OCI-LY3 (cell line): ENCODE data around the gene HTT.
A peak's percentile ranks its signal among the peaks of the same experiment; 100 is the strongest.

ENCODE experiments used
- EZH2phosphoT487 ChIP-seq: fragments of 200-600 bp; shearing (Covaris generic); IDR thresholded peaks from 2 replicates; pipeline ENCODE4 v1.6.1; 2018; ENCODE audit warnings: antibody characterized with exemption, mixed run types, low read depth
- TF ChIP-seq, protein P1 (sequence below): fragments of 200-600, 300-600 bp; sonication (generic); IDR thresholded peaks from 2 replicates; pipeline ENCODE4 v1.5.1; 2014; ENCODE audit warnings: antibody characterized with exemption, low read length, low read depth

GRCh38 chr4:3145234-3145924, 70.9 kb downstream of the HTT start:
- TF ChIP-seq, protein P1, sequence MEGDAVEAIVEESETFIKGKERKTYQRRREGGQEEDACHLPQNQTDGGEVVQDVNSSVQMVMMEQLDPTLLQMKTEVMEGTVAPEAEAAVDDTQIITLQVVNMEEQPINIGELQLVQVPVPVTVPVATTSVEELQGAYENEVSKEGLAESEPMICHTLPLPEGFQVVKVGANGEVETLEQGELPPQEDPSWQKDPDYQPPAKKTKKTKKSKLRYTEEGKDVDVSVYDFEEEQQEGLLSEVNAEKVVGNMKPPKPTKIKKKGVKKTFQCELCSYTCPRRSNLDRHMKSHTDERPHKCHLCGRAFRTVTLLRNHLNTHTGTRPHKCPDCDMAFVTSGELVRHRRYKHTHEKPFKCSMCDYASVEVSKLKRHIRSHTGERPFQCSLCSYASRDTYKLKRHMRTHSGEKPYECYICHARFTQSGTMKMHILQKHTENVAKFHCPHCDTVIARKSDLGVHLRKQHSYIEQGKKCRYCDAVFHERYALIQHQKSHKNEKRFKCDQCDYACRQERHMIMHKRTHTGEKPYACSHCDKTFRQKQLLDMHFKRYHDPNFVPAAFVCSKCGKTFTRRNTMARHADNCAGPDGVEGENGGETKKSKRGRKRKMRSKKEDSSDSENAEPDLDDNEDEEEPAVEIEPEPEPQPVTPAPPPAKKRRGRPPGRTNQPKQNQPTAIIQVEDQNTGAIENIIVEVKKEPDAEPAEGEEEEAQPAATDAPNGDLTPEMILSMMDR: peak; percentile 18
- no peak for TF ChIP-seq EZH2phosphoT487
